OCI-LY1 (cell line): ENCODE results near the gene CASZ1.

ENCODE experiments used
- EZH2 ChIP-seq: fragments of 200-600 bp; sonication (generic), shearing (Covaris generic); IDR thresholded peaks from 2 replicates; pipeline ENCODE4 v1.8.0; 2017; ENCODE audit warnings: borderline replicate concordance, mixed run types, mild to moderate bottlenecking, antibody characterized with exemption, low read length, moderate library complexity, mixed read lengths
- TF ChIP-seq, protein P1 (sequence below): fragments of 200-600 bp; sonication (generic), shearing (Covaris generic); IDR thresholded peaks from 2 replicates; pipeline ENCODE4 v1.5.1; 2017; ENCODE audit warnings: mild to moderate bottlenecking, antibody characterized with exemption, low read length, moderate library complexity, mixed read lengths

DNA sequence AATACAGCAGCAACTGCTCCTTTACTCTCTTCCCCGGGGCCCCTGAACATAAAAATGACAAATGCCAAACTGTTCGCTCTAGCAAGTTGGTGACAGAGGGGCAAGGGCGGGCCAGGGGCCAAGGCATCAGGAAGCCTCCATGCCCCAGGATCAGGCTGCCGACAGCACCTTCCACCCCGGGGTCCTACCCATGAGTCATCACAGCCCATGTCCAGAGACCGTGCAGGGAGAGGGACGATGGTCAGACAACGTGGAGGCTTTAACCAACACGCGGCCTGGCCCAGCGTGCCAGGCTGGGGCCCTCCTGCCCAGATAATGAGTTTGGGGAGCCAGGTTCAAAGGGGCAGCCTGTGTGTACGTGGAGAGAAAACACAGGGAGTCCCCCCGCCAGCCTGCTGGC, 90.5 kb downstream of the CASZ1 start:
- no peak for TF ChIP-seq EZH2
- TF ChIP-seq, protein P1, sequence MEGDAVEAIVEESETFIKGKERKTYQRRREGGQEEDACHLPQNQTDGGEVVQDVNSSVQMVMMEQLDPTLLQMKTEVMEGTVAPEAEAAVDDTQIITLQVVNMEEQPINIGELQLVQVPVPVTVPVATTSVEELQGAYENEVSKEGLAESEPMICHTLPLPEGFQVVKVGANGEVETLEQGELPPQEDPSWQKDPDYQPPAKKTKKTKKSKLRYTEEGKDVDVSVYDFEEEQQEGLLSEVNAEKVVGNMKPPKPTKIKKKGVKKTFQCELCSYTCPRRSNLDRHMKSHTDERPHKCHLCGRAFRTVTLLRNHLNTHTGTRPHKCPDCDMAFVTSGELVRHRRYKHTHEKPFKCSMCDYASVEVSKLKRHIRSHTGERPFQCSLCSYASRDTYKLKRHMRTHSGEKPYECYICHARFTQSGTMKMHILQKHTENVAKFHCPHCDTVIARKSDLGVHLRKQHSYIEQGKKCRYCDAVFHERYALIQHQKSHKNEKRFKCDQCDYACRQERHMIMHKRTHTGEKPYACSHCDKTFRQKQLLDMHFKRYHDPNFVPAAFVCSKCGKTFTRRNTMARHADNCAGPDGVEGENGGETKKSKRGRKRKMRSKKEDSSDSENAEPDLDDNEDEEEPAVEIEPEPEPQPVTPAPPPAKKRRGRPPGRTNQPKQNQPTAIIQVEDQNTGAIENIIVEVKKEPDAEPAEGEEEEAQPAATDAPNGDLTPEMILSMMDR, result no peak
